GM18520 (cell line): ENCODE measurements around the gene TFPI.

Experiments
- ATAC-seq: cut with Tn5 transposase; IDR thresholded peaks from one replicate; pipeline ENCODE4 v1.9.1; 2021; ENCODE audit not compliant: unreplicated experiment

The TFPI gene

DNA sequence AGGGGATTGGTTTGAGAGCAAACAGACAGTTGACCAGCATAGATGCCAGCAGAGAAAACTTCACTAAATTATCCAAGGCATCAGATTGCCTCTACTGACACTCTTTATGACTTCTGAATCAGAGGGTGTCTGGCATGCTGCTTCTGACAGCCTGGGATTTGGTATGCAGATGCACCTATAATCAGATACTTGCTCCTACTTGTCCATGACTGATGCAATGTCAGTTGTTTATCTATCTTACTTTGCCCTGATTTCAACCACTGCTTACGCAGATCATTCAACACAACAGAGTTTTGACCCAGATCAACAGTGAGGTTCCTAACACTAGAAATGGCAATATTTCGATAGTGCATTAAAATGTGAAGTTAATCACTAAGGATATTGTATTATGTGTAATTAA lies 83.5 kb downstream of the TFPI start:
- no peak for ATAC-seq

DNA sequence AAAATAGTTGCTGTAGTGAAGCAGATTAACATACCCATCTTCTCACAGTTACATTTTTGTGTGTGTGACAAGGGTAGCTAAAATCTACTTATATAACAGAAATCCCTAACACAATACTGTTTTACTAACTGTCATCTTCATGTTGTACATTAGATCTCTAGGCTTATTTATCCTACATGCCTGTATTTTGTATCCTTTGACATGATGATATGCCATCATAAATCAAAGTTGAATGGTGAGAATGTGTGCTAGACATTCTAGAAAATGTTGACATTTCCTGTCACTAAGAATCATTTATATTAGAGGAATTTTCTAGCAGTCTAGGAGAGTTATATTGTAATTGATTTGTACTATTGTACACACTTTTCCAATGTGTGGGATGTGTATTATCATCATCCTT lies 84.7 kb downstream of the TFPI start:
- ATAC-seq, result no peak

DNA sequence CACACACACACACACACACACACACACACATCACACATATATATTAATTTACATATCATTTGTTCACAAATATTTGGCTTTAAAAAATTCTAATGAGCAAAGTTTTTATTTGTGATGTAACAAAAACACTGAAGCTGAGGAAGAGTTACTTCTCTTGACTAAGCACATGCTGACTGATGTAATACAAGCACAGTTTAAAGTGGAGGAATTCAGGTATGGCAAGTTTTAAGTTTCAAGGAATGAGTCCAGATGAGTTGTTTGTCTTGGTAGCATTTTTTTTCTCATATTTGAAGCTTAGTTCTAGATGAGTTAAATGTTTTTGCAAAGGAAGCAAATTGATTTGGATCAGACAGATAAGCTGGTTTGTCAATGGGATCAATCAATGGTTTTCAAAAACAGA lies 86.0 kb downstream of the TFPI start:
- ATAC-seq, result no peak

DNA sequence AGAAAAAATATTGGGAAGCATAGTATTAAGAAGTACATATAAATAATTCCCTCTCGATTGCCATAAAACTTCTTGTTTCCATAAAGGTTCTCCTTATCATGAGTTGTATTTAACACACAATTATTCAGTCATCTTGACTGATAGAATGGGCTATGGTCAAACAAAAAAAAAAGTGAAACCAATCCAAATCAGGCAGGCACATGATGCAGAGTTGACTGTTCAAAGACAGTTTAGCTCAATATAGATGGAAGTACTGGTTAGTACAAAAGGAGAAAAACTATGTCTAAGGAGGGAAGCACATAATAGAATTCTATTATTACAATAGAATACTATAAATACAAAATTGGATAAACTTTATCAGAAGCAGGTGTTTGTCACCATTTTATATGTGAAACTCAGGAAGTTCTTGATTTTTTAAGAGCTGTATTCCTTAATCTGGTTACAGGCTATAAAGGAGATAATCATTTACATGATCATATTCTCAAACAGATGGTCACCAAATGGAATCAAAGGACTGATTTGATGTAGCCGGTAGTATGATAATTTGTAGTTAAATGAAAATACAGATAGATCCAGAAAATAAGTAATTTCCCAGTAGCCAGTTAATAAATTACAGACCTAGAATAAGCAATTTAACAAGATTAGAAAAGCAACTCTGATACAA lies 88.0 kb downstream of the TFPI start:
- no peak for ATAC-seq

DNA sequence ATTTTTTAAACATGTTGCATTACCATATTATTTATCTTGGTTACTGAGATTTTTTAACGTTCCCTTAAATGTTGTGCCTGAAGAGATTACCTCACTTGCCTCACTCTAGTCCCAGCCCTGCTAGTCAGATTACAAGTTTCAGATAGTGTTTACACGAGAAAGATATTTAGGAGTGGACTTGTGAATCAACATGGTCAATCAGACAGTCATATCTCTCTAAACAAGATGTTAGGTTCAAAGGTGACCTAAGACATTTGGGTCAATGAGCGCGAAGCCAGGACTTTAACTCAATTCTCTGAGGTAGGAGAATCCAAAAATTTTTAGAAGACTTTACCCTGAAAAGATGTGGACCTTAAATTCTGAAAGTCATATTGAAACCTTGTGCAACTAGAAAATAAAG lies 91.4 kb downstream of the TFPI start:
- no peak for ATAC-seq

DNA sequence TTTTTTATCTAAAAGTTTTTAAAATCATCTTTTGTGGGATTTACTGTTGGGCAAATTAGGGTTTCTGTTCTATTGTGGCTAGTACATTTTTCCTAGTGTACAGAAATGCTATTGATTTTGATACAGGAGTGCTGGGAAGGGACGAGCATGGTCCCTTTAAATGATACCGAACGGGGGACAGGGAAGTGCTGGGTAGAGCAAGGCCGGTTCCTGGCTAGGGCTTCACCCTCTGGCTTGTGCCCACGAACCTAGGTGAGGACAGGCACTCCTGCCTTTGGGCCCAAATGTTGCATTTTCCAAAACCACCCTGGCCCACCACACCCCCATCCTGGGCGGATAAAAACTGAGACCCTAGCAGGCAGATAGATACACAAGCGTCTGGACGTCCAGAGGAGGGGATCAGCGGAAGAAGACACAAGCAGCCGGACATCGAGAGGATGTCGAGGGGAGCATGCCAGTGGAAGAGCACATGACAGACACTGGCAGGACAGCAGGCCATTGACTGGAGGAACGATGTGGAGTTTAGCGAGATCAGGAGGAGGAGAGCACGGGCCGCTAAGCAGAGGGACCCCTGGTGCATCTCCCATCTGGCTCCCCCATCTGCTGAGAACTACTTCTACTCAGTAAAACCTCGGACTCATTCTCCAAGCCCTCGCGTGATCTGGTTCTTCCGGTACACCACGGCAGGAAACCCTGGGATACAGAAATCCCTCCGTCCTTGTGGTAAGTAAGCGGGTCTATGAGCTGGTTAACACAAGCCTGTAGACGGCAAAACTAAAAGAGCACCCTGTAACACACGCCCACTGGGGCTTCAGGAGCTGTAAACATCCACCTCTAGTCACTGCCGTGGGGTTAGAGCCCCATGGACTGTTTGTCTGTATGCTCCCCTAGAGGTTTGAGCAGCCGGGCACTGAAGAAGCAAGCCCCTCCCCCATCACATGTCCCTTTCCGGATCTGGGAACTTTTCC lies 92.7 kb downstream of the TFPI start:
- no peak for ATAC-seq

DNA sequence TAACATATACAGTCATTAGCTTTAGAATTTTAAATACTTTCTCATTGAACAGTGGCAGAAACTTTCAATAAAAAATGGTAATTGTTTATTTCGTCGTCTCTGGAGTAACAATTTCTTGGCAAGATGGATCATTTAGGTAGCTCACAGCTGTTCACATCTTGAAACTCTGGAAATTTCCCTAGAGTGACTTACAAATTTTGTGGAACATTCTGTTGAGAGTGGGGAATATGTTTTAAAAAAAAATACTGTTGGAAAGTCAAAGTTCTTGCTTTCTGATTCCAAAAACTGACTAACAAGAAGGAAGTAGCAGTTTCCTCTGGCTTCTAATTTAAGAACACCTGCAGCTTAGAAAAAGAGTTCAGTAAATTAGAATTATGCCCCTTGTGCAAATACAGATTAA lies 95.0 kb downstream of the TFPI start:
- ATAC-seq, result no peak

DNA sequence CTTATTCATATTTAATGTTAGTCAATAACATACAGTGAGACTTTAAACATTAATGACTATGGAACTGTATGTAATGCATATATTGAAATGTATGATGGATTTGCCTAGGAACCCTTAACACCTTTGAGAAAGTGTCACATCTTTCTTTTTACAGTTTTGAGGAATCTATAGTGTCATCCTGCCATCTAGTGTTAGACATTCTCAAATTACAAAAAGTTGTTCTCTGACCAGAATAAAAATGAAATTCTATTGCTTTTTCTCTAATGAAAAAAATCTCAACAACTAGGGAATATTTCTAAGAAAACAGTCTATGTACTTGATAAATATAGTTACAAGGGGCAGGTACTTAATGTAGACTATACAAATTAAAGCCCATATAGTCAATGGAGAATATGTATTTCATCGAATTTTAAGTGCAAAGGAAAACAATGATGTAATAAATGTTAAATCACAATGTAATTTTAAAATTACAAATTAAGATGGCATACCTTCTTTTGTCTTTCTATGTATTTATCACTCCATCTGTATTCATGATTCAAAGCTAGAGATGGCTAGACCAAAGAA lies 101.1 kb downstream of the TFPI start:
- no peak for ATAC-seq

DNA sequence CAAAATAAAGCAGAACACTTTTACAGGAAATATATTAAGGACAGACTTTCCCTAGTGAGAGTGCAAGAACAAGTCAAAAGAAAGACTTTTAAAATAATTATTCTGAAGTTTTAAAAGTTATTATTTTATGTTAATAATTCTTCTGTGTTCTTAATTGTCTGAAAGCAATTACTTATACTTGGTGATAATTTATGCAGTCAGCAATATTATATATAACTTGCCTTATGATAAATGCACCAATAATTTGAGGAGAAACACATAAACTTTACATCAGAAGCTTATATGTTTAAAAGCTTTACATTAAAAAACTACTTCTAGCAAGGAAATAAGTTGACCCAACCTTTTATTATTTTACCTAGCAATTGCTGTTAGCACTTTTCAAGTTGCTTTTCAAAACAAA lies 102.7 kb downstream of the TFPI start:
- no peak for ATAC-seq

DNA sequence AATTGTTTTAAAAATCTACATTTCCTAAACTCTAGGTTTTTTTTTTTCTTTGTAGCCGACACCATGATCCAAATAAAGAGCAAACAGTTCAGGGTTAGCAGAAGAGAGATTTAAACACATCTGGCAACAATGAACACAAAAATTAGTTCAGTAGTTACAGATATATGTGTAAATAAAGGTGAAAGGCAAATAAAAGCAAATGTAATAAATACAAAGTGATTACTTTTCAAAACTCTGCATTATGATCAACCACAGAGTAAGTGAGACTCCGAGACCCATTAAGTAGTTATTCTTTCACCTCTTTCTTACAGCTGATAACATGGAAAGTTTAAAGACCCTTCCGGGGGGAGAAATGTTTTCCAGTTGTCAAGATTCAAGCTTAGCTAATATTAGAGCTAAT lies 106.9 kb downstream of the TFPI start:
- ATAC-seq, result no peak

DNA sequence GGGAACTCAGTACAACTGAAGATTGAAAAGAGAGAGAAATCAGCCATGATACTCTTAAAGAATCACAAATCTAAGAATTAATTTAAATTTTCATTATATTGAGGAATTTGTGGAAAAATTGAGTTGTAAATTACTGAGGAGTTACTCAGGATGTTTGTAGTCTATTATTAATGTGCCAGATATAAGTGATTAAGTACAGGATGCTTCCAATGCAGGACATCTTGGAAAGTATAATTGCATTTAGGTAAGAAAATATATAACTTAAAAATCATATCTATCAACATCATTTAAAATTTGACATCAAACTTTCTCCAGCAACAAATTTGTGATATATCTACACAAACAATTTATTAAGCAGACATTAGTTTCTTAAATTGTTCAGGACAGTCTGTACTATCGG lies 107.5 kb downstream of the TFPI start:
- ATAC-seq, result no peak

DNA sequence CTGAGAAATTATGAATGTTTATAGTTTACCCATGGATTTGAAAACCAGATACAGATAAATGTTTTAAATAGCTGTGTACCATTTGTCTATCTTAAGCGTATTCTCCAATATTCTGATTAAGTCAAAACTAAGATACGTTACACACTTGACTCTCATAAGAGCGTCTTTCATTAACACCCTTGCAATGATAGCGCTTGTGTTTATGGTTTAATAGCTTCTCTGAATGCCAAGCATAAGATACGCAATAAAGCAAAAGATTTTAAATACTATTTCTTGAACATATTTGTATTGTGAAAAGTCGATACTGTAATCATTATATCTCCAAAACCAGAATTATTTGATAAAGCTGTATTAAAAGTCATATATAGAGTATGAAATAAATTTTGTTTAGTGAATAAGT lies 109.2 kb downstream of the TFPI start:
- no peak for ATAC-seq

DNA sequence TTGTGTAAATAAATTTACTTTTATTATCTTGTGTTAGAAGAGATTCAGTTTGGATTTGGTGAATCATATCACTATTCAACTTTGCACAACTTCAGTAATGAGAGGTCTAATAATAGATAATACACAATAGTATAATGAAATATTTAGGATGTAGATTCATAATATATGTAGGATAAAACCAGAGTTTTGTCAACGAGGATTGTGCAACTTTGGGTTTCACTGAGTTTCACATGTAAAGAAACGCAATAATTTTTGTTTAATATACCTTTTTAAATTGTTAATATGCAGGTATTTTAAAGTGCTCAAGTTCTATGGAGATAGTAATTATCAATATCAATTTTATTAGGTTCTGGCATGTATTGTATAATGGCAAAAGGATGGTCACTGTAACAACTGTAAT lies 111.5 kb downstream of the TFPI start:
- ATAC-seq, result no peak

DNA sequence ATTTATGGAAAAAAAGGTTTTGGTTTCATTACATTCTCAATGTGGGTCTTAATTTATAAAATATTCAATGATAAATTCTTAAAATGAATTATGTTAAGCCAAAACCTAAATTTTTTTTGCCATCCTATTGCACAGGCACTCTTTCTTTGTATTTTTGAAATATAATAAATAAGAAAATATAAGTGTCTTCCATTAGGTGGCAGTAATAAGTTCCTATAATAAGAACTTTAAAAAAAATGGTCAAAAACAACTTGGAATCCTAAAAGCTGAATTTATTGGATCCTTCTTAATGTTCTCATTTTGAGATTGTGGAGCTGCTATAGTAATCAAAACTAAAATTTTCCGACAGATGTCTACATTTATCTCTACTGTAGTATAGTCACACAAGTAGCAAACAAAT lies 111.9 kb downstream of the TFPI start:
- no peak for ATAC-seq

DNA sequence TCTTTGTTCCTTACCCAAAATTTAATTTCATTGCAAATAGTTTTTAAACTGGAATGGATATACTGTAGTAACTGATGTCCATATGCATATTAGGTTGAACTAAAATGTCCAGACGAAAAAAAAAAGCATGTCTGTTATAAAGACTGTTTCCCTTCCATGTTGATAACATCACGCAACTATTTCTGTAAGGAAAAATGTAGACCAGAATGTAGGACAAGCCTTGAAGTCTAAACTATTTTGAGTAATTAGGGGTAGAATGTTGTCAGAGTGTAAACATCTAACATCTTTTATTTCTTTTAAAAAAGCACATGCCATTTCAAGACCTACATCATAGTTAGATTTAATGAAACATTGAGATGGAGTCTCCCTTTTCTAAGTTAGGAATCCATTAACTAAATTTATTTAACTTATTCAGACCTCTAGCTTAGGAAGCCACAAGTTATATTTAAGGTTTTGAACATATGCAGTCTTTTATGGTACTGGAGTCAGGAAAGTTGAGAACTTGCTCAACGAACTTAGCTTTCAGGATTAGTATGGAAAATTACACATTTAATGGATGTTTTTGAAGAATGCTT lies 114.0 kb downstream of the TFPI start:
- ATAC-seq, result no peak

DNA sequence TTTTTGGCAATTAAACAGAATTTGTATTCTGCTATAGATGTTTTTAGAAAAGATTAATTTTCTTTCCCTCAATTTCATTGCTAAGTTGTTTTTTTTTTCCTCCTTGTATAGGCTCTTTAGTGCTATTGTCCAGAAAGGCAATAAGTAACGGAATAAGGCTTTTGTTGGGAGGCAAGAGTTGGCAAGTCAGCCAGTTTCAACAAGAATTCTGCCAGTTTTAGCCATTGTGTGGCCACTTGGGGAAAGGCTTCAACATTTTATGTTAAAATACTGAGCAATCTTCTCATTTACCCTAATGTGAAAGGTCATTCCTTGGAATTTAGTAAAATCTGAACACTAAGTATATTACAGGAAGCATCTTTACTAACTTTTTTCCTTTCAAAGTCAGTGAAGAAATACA lies 115.8 kb downstream of the TFPI start:
- no peak for ATAC-seq

DNA sequence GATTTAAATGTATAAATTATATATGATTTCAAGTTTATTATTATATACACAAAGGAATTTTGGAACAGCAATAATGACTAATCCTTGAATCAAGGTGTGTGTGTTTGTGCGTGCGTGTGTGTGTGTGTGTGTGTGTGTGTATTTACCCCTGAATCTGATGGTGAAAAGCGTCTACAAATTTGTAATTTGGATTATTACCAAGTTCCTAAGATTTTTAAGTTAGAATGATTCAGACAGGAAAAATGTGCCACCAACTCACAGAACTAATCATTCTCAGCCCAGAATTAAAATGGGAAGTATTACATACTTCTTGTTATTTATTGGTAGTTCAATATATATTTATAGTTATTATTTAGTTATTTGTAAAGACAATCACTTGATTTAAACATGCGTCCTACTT lies 118.5 kb downstream of the TFPI start:
- no peak for ATAC-seq

DNA sequence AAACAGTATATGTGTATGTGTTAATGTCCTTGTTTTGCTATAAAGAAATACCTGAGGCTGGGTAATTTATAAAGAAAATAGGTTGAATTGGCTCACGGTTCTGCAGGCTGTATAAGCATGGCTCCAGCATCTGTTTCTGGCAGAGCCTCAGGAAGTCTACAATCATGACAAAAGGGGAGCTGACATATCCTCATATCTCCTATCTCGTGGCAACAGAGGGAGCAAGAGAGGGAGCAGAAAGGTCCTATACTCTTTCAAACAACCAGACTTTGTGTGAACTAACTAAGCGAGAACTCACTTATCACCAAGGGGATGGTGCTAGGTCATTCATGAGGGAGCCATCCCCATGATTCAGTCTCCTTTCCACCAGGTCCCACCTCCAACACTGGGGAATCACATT lies 119.2 kb downstream of the TFPI start:
- no peak for ATAC-seq

DNA sequence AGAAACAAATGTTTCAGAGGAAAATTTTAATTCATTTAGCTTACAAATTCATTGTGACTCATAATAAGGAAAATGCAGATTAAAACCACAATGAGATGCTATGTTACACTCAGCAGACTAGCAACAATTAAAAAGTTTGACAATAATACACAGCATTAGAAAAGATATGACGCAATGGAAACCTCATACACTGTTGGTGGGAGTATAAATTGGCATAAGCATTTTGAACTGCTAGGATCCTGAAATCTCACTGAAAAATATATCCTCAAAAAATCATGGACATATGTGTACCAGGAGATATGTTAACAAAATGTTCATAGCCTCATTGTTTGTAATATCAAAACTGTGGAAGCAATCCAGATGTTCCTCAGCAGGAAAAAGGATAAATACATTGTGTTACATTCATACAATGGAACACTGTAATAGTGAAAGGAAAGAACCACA lies 119.9 kb downstream of the TFPI start:
- no peak for ATAC-seq

DNA sequence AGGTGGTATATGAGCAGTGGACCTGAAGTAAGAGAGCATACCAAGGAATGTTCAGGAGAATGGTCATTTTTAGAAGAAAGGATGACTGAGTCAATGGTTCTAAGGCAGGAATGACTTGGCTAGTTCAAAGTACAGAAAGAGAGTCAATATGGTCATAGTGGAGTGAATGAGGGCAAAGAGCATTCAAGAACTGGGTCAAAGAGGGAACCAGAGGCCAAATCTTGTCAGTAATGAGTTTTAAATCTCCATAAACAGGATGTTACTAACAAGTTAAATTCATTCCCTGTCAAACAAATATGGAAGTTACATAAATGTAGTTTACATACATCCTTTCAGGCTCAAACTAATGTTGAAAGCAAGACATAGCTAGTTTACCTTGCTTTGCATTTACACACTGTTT lies 122.3 kb downstream of the TFPI start:
- ATAC-seq, result no peak

DNA sequence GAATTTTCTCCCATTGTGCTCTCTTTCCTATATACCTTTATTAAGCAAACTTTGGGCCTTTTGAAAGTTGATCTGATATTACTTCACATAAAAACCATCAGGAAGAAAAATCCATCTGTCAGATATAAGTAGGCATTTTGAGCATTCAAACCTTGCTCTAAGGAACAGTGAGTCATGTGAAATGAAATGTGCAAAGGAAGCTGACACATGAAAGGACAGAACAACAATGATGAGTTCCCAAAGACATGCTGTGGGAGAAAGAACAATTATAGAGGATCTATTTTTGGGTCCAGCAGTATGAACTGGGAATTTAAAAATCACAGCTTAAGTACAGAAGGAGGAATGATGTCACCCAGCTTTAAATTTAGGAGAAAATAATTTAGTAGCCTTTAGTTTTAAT lies 124.2 kb downstream of the TFPI start:
- no peak for ATAC-seq

DNA sequence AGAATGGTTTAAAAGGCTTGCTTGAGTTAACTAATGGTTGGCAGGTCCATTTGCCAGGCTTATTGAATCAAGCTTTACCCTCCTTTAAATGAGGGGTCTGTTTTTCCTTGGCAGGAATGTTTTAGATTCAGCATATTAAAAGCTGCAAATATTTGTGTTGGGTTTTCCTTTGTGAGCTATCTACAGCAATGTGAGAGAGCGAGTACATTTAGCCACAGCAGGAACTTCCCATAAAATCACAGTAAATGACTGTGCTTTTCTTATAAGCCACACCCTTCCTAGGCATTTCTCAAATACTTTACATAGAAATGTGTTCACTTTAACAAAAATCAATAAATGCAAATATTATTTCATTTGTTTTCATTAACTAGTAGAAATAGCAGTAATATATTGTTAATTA lies 130.1 kb downstream of the TFPI start:
- ATAC-seq, result no peak
